Middle frontal gyrus (tissue), 1 donor: ENCODE results near the gene ETHE1.

Source experiments
- DNase-seq: peaks from one replicate; pipeline ENCODE4 v3.0.0-alpha.2; 2015; ENCODE audit warnings: low spot score; ENCODE audit errors: extremely low spot score

ETHE1 gene

DNA sequence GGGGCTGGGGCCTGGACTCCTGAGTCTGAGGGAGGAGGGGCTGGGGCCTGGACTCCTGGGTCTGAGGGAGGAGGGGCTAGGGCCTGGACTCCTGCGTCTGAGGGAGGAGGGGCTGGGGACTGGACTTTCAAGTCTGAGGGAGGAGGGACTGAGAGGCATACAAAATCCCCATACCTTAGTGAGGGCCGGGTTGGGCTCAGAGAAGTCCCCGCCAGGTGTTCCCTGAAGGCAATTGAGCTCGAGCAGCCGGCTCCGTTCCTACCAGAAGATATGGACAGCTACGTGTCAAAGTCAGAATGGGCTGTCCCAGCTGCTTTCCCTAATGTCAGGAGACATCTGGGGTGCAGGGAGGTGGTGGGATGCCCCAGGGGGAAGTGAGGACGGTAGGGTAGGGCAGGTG is 31.9 kb downstream of the ETHE1 start:
- DNase-seq: no peak

DNA sequence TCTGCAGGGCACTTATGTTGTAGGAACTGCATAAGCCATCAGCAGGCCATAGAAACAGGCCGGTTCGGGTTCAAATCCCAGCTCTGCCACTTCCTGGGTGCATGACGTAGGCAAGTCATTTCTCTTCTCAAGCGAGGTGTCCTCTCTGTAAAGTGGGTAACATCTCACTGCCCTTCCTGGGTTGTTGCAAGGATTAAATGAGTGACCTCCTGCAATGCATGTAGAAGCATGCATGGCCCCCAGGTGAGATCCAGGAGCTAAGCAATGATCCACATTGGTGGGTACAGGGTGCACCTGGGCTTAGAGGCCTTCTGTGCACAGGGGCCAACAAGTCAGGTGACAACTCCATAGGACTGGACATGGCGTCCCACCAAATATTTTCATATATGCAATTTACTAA is 36.2 kb downstream of the ETHE1 start:
- no peak for DNase-seq

DNA sequence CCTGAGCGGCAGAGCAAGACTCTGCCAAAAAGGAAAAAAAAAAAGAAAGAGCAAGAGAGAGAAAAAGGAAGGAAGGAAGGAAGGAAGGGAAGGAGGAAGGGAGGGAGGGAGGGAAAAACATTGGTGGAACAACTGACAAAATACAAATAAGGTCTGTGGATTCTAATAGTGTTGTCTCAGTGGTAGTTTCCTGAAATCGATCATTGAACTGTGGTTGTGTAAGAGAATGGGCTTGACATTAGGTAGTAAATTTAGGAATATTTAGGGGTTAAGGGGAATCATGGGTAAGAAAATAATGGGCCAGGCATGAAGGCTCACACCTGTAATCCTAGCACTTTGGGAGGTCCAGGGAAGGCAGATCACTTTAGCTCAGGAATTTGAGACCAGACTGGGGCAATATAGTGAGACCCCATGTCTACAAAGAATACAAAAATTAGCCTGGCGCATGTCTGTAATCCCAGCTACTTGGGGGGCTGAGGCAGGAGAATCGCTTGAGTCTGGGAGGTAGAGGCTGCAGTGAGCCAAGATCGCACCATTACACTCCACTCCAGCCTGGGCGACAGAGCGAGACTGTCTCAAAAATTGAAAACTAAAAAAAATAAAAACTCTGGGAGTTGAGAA is 36.9 kb downstream of the ETHE1 start:
- no peak for DNase-seq

DNA sequence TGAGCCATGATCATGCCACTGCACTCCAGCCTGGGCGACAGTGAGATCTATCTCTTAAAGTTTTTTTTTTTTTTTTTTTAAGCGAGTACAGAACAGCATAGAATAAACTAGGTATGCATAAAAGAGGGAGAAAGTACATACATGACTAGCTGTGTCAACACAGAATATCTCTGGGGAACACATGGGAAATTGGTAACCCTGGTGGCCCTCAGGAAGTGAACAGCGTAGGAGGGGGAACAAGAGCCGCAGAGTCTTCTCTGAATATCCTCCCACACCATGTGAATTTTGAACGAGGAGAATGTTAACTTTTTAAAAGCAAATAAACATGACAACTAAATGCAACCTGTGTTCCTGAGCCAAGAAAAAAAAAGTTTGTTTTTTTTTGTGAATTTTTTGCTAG is 37.7 kb downstream of the ETHE1 start:
- DNase-seq: no peak

- no peak for DNase-seq
Measured at GRCh38 chr19:43488179-43488578, 38.8 kb downstream of the ETHE1 start.

DNA sequence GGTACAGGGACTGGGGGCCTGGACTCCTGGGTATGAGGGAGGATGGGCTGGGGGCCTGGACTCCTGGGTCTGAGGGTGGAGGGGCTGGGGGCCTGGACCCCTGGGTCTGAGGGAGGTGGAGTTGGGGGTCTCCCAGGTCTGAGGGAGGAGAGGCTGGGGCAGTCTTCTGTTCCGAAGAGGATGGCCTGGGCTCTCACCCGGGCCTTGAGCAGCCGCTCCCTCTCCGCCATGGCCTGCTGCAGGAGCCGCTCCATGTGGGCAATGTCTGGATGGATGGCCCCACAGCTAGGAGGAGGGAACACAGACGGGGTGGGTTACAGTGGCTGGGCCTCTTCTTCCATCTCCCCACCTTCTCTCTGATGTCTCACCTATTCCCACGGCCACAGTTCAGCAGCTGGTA is 40.6 kb downstream of the ETHE1 start:
- DNase-seq: no peak

DNA sequence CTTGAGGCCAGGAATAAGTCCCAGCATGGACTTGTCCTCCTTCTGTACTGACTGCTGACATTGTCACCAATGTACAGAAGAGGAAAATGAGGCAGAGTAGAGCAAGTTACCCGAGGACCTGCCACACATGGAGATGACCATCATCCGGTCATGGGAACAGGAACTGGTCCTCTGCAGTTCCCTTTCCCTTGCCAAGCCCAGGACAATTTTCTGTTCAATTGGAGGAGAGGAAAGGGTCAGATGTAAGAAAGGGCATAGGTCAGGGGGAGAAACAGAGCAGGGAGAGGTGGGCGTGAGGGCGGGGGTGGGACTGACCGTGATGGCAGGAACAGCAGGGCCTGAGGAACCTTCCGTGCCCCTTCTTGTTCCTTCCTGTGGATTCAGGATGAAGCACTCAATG is 41.0 kb downstream of the ETHE1 start:
- no peak for DNase-seq

GRCh38 chr19:43483281-43483680 is 43.7 kb downstream of the ETHE1 start:
- DNase-seq: no peak

DNA sequence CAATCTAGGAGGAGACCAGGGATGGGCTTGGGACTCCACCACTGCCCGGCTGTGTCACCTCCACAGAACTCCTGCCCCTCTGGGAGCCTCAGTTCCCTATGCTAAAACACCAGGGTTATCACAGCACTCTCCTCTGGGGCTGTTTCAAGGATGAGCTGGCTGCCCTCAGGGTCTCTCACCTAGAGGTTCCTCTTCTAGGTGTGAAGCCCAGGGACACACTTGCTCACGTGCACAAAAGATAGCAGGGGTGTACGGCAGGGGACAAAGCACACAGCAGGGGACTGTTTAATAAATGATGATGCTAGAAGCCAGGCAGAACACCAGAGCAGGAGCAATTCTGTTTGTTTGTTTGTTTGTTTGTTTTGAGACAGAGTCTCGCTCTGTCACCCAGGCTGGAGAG is 44.8 kb downstream of the ETHE1 start:
- no peak for DNase-seq

DNA sequence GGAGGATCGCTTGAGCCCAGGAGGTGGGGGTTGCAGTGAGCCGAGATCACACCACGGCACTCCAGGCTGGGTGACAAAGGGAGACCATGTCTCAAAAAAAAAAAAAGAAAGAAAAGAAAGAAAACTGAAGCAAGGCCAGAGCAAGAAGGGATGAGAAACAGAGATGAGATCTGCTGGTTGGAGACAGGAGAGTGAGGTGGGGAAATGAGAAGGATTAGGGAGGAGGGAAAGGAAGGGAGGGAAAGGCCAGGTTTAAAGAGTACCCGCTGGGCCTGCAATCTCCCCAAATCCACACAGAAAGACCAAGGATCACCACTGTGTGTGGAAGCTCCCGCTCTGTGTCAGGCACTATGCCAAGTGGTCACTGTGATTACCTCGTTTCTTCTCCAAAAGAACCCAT is 45.3 kb downstream of the ETHE1 start:
- no peak for DNase-seq

GRCh38 chr19:43480574-43480973 is 46.4 kb downstream of the ETHE1 start:
- DNase-seq: no peak

- no peak for DNase-seq
Measured at GRCh38 chr19:43479961-43480561, 46.9 kb downstream of the ETHE1 start.

GRCh38 chr19:43479226-43479625 is 47.8 kb downstream of the ETHE1 start:
- DNase-seq: no peak

GRCh38 chr19:43478323-43478722 is 48.7 kb downstream of the ETHE1 start:
- DNase-seq: no peak

- no peak for DNase-seq
Measured at GRCh38 chr19:43476606-43477005, 50.4 kb downstream of the ETHE1 start.

DNA sequence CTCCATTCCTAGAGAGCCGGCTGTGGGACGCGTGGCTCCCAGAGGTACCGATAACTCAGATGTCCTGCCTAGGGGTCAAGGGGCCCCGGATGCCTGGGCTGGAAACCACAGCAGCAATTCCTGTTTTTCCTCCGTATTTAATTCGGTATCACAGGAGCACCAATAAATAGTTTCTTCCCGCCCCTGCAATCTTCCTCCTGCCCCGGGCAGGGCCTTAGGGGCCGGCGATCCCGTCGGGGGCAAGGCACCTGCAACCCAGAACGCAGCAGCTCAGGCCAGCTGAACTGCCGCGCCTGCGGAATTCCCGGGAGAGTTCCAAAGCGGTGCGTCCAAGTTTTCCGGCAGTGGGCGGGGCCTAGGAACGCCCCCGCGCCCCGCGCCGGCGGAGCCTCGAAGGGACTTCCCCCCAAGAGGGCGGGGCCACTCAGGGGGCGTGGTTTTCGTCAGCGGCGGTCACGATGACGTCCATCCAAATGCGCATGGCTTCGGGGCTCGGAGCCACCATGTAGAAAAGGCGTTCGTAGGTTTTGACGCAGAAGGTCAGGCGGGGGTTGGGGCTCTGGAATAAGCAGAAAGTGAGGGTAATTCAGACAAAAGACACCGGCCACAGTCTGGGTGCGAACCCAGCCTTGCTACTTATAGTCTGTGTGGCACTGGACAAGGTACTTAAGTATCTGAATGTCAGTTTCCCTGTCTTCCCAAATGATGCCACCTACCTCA is 51.9 kb downstream of the ETHE1 start:
- peak; percentile 80 for DNase-seq

GRCh38 chr19:43474487-43474886 is 52.5 kb downstream of the ETHE1 start:
- DNase-seq: no peak

- no peak for DNase-seq
Measured at GRCh38 chr19:43471091-43471490, 55.9 kb downstream of the ETHE1 start.

DNA sequence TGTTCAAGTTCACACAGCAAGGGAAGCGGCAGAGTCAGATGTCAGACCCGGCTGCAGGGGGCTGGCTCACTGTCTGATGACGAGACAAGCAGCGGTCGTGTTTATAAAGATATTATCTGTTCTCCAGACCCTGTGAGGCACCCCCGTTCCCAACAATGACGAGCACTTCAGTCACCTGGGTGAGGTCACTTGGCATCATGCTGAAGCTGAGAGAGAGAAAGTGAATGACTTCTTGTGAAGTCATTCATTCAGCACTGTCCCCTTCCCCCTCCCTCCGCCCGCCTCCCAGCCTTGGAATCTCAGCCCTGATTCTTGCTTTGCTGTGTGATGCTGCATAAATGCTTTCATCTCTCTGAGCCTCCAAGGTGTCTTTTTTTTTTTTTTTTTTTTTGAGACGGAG is 56.7 kb downstream of the ETHE1 start:
- DNase-seq: no peak

- DNase-seq: no peak
Measured at GRCh38 chr19:43469160-43469480, 57.9 kb downstream of the ETHE1 start.

GRCh38 chr19:43468354-43469159 is 58.4 kb downstream of the ETHE1 start:
- DNase-seq: no peak

DNA sequence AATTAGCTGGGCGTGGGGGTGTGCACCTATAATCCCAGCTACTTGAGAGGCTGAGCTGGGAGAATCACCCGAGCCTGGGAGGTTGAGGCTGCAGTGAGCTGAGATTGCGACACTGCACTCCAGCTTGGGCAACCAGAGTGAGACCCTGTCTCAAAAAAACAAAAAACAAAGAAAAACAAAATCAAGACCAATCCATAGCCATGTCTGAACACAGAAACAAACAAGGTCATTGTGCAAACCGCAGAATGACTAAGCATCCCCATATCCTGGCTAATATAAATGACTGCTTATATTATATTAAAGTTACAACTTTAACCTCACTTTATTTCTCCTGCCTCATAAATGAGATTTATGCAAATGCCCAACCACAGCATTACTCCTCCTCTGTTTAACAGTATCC is 59.3 kb downstream of the ETHE1 start:
- DNase-seq: no peak
